CD8-positive, alpha-beta memory T cell (primary cell): ENCODE data around the gene PRLHR. TPM values are rescaled to one million over a fixed set of nuclear protein-coding genes. Genes with fewer than 3 reads are reported as not detected.
A peak's percentile ranks its signal among the peaks of the same experiment; 100 is the strongest.

ENCODE experiments used
- CTCF ChIA-PET: fragments of 350-600 bp; sonication (Branson Sonifier 250); formaldehyde crosslinking; loops from one replicate; lab custom pipeline; 2021; ENCODE audit warnings: antibody characterized with exemption; lab: Charles Lee
- POLR2A ChIA-PET: fragments of 350-600 bp; sonication (Branson Sonifier 250); formaldehyde crosslinking; loops from one replicate; lab custom pipeline; 2021; ENCODE audit warnings: antibody characterized with exemption; lab: Charles Lee
- DNase-seq, 5 donors: peaks; one replicate each; pipeline versions ENCODE4 v3.0.0 to v3.0.0-alpha.2; 2020 to 2022; ENCODE audit warnings: mixed read lengths in 1 of 5
- H3K27ac ChIP-seq: one replicate; pipeline ENCODE4 v1.7.0; 2013; ENCODE audit warnings: low read depth, mild to moderate bottlenecking, low read length, moderate library complexity
- H3K27me3 ChIP-seq: 2 replicates; pipeline ENCODE4 v1.7.0; 2013; ENCODE audit warnings: low read length, mild to moderate bottlenecking; ENCODE audit not compliant: insufficient read depth, poor library complexity, severe bottlenecking
- H3K36me3 ChIP-seq: 2 replicates; pipeline ENCODE4 v1.7.0; 2013; ENCODE audit warnings: mild to moderate bottlenecking, low read length, moderate library complexity; ENCODE audit not compliant: insufficient read depth
- H3K4me1 ChIP-seq: 2 replicates; pipeline ENCODE4 v1.7.0; 2013; ENCODE audit warnings: mild to moderate bottlenecking, low read length, moderate library complexity; ENCODE audit not compliant: insufficient read depth
- H3K4me3 ChIP-seq: 2 replicates; pipeline ENCODE4 v1.7.0; 2013; ENCODE audit warnings: mild to moderate bottlenecking, low read length
- H3K9me3 ChIP-seq: 2 replicates; pipeline ENCODE4 v1.7.0; 2013; ENCODE audit warnings: mild to moderate bottlenecking, low read length
- H3K27ac Mint-ChIP-seq, 8 donors: one replicate each; pipeline ENCODE4 v1.8.0; 2020 to 2021; ENCODE audit warnings: mixed read lengths in 8 of 8, mild to moderate bottlenecking in 6 of 8, inconsistent platforms in 3 of 8, moderate library complexity in 3 of 8
- H3K27me3 Mint-ChIP-seq, 2 donors: one replicate each; pipeline ENCODE4 v1.8.0; 2020 to 2021; ENCODE audit warnings: mixed read lengths in 2 of 2, mild to moderate bottlenecking in 1 of 2, moderate library complexity in 1 of 2
- H3K36me3 Mint-ChIP-seq, 3 donors: one replicate each; pipeline ENCODE4 v1.8.0; 2020 to 2021; ENCODE audit warnings: mixed read lengths in 3 of 3, inconsistent platforms in 1 of 3, mild to moderate bottlenecking in 1 of 3
- H3K4me1 Mint-ChIP-seq, 3 donors: one replicate each; pipeline ENCODE4 v1.8.0; 2020 to 2021; ENCODE audit warnings: mixed read lengths in 3 of 3, inconsistent platforms in 1 of 3, mild to moderate bottlenecking in 1 of 3
- H3K4me3 Mint-ChIP-seq, 7 donors: one replicate each; pipeline ENCODE4 v1.8.0; 2020 to 2021; ENCODE audit warnings: mixed read lengths in 7 of 7, mild to moderate bottlenecking in 6 of 7, moderate library complexity in 4 of 7, inconsistent platforms in 2 of 7
- H3K9me3 Mint-ChIP-seq, 5 donors: one replicate each; pipeline ENCODE4 v1.8.0; 2020 to 2022; ENCODE audit warnings: mixed read lengths in 5 of 5, mild to moderate bottlenecking in 3 of 5, moderate library complexity in 2 of 5, inconsistent platforms in 1 of 5
- polyA plus RNA-seq: library from polyadenylated mRNA; unstranded; fragments of 300-500 nt; fragmentation: Illumina TruSeq; gene quantifications from one replicate; pipeline ENCODE4 v1.2.3, GENCODE V29; 2021
- total RNA-seq, 2 experiments: library from RNA; stranded (reverse); gene quantifications; one replicate each; pipeline ENCODE4 v1.2.3, GENCODE V29; 2021

Gene PRLHR
- total RNA-seq (not detected), polyA plus RNA-seq (not detected)

DNA sequence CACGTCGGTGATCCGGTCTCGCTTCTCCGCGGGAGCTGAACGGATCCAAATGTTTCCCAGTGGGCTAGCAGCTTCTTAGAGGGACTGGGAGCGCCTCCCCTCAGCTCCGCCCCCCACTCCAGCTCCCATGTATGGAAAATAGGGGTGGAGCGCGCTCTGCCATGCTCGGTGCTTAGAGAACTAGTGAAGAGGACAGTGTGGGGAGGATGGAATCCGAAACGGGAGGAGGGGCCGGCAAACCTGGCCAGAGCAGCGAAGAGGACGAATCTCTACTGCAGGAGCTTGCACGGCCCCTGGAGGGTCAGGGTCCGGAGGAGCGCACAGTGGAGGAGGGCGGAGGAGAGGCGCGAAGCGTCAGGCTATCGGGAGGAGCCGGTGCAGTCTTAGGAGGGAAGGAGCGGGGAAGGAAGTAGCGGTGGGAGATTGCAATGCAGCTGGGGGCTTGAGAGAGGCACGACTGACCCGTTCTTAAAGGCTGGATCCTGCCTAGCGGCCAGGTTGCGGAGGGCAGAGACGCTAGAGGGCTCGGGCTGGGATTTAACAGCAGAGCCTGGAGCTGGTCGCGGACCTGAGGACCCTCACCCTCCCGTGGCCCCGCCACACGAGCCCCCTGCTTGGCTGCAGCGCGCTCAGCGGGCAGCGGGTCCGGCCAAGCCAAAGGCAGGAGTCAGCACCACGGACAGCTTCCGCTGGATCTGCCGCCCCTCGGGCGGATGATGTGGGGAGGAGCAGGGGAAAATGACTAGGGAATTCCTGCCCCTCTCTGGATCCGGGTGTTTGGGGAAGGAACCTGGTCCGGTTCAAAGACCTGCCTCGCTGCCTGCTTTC is at the start of gene PRLHR:
Gene PRLHR, minus strand, starts transcription at position 51 of the 828 bp plus-strand sequence. CDS start 404 bp downstream, outside the sequence.
- peak within 1 kb of the TSS in 2 of 8 donors; percentile 61 to 62 for H3K27ac Mint-ChIP-seq
- peaks cover 0 to 6% (median 0%) of the 10 kb centered on the region in 5 donors for H3K9me3 Mint-ChIP-seq
- Histone ChIP-seq H3K36me3 (no peaks in the 10 kb centered on the region), H3K4me1 (no peaks in the 10 kb centered on the region), H3K27me3 (peaks cover 16% of the 10 kb centered on the region), H3K9me3 (no peaks in the 10 kb centered on the region), H3K4me3 (no peak within 1 kb of the TSS), H3K27ac (no peak within 1 kb of the TSS)
- peak within 1 kb of the TSS in 2 of 7 donors; percentile 19 to 37 for H3K4me3 Mint-ChIP-seq
- peaks cover 15 to 16% (median 15%) of the 10 kb centered on the region in 3 donors for H3K4me1 Mint-ChIP-seq
- no peak for DNase-seq
- ChIA-PET POLR2A (no interaction called here), CTCF (no interaction called here)
- H3K27me3 Mint-ChIP-seq = peaks cover 58 to 79% of the 10 kb centered on the region in 2 donors
- H3K36me3 Mint-ChIP-seq = no peaks in the 10 kb centered on the region

- Histone ChIP-seq H3K4me1 (no peaks in the 10 kb centered on the region), H3K9me3 (no peaks in the 10 kb centered on the region), H3K27me3 (no peaks in the 10 kb centered on the region), H3K27ac (no peak overlapping the region), H3K36me3 (no peaks in the 10 kb centered on the region), H3K4me3 (no peak overlapping the region)
- no peaks in the 10 kb centered on the region for H3K4me1 Mint-ChIP-seq
- H3K27ac Mint-ChIP-seq = no peak overlapping the region
- H3K36me3 Mint-ChIP-seq = peaks cover 0 to 4% (median 0%) of the 10 kb centered on the region in 3 donors
- peaks cover 9 to 15% of the 10 kb centered on the region in 2 donors for H3K27me3 Mint-ChIP-seq
- POLR2A ChIA-PET = no interaction called here
- H3K9me3 Mint-ChIP-seq = peaks cover 0 to 15% (median 8%) of the 10 kb centered on the region in 5 donors
- CTCF ChIA-PET = interaction anchor here (1.6 kb wide), 1 partner anchor 10 kb away, joined by 4 read pairs; no protein-coding TSS in a partner anchor
- DNase-seq = no peak
- H3K4me3 Mint-ChIP-seq = no peak overlapping the region
Observed at GRCh38 chr10:118642228-118642627, 46.8 kb upstream of the PRLHR start.

GRCh38 chr10:118638680-118639079 is 43.2 kb upstream of the PRLHR start:
- H3K27me3 ChIP-seq = no peaks in the 10 kb centered on the region
- no peak overlapping the region for H3K4me3 Mint-ChIP-seq
- no peak for DNase-seq
- no peaks in the 10 kb centered on the region for H3K4me1 ChIP-seq
- no peak overlapping the region for H3K27ac ChIP-seq
- POLR2A ChIA-PET = no interaction called here
- no peak overlapping the region for H3K4me3 ChIP-seq
- CTCF ChIA-PET = no interaction called here
- peaks cover 0 to 15% (median 8%) of the 10 kb centered on the region in 5 donors for H3K9me3 Mint-ChIP-seq
- peaks cover 14 to 15% of the 10 kb centered on the region in 2 donors for H3K27me3 Mint-ChIP-seq
- peaks cover 0 to 4% (median 0%) of the 10 kb centered on the region in 3 donors for H3K36me3 Mint-ChIP-seq
- H3K27ac Mint-ChIP-seq = no peak overlapping the region
- H3K36me3 ChIP-seq = no peaks in the 10 kb centered on the region
- H3K4me1 Mint-ChIP-seq = no peaks in the 10 kb centered on the region
- no peaks in the 10 kb centered on the region for H3K9me3 ChIP-seq

- Mint-ChIP-seq H3K4me3 (no peak overlapping the region), H3K9me3 (peaks cover 0 to 10% (median 5%) of the 10 kb centered on the region in 5 donors), H3K27ac (peak overlapping the region in 1 of 8 donors; percentile 58), H3K36me3 (peaks cover 0 to 4% (median 0%) of the 10 kb centered on the region in 3 donors), H3K27me3 (peaks cover 20 to 28% of the 10 kb centered on the region in 2 donors), H3K4me1 (no peaks in the 10 kb centered on the region)
- Histone ChIP-seq H3K27ac (no peak overlapping the region), H3K4me1 (no peaks in the 10 kb centered on the region), H3K36me3 (no peaks in the 10 kb centered on the region), H3K27me3 (no peaks in the 10 kb centered on the region), H3K4me3 (no peak overlapping the region), H3K9me3 (no peaks in the 10 kb centered on the region)
- no peak for DNase-seq
- ChIA-PET CTCF (interaction anchor here (1.4 kb wide), 1 partner anchor 67 kb away, joined by 3 read pairs; no protein-coding TSS in a partner anchor), POLR2A (no interaction called here)
Observed at GRCh38 chr10:118635674-118636402, 40.4 kb upstream of the PRLHR start.

DNA sequence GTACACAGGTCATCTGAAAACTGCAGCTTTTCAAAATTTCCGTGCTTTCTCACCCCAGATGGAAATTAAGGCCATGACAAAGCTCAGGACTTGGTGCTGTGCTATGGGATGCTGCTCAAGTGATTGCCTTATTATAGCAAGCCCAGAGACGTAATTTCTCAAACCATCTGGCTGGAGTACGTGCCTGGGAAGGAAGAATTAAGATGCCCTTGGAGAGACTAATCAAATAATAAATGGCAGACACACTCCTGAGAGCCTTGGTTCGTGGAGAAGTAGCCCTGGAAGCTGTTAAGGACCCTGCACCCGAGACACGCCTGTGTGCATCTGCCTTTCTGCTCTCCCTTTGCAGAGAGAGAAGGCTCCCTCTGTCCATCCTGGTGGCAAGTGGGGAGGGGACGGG is 38.3 kb upstream of the PRLHR start:
- H3K9me3 Mint-ChIP-seq = no peaks in the 10 kb centered on the region
- H3K27ac ChIP-seq = no peak overlapping the region
- no peaks in the 10 kb centered on the region for H3K4me1 ChIP-seq
- no peak overlapping the region for H3K4me3 Mint-ChIP-seq
- no peaks in the 10 kb centered on the region for H3K27me3 ChIP-seq
- CTCF ChIA-PET = interaction anchor here (0.6 kb wide), 1 partner anchor 52 kb away, joined by 3 read pairs; no protein-coding TSS in a partner anchor
- no peaks in the 10 kb centered on the region for H3K9me3 ChIP-seq
- peaks cover 17 to 42% of the 10 kb centered on the region in 2 donors for H3K27me3 Mint-ChIP-seq
- no peaks in the 10 kb centered on the region for H3K36me3 ChIP-seq
- no peak overlapping the region for H3K4me3 ChIP-seq
- no peak overlapping the region for H3K27ac Mint-ChIP-seq
- H3K36me3 Mint-ChIP-seq = no peaks in the 10 kb centered on the region
- POLR2A ChIA-PET = no interaction called here
- H3K4me1 Mint-ChIP-seq = no peaks in the 10 kb centered on the region
- DNase-seq = no peak

DNA sequence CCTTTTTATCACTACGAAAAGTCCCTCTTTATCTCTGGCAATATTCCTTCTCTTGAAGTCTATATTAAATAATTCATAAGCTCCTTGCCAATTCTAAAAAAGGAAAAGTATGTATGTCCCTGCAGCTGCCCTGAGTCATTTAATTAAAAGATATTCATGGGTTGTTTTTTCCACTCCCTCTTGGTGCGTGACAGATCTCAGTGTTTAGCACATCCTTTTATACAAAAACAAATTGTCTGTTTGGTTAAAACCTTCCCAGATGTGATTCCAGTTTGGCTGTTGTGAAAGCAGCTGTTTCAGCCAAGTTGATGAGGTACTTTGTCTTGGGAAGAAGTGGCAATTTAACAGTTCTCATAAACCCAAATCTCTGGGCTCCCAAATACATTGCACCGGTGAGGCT is 33.8 kb upstream of the PRLHR start:
- peaks cover 26 to 44% of the 10 kb centered on the region in 2 donors for H3K27me3 Mint-ChIP-seq
- Histone ChIP-seq H3K27ac (no peak overlapping the region), H3K9me3 (no peaks in the 10 kb centered on the region), H3K4me3 (no peak overlapping the region), H3K4me1 (no peaks in the 10 kb centered on the region), H3K36me3 (no peaks in the 10 kb centered on the region), H3K27me3 (no peaks in the 10 kb centered on the region)
- CTCF ChIA-PET = no interaction called here
- H3K27ac Mint-ChIP-seq = no peak overlapping the region
- H3K36me3 Mint-ChIP-seq = no peaks in the 10 kb centered on the region
- no peaks in the 10 kb centered on the region for H3K4me1 Mint-ChIP-seq
- no peak for DNase-seq
- H3K4me3 Mint-ChIP-seq = no peak overlapping the region
- H3K9me3 Mint-ChIP-seq = no peaks in the 10 kb centered on the region
- POLR2A ChIA-PET = no interaction called here

DNA sequence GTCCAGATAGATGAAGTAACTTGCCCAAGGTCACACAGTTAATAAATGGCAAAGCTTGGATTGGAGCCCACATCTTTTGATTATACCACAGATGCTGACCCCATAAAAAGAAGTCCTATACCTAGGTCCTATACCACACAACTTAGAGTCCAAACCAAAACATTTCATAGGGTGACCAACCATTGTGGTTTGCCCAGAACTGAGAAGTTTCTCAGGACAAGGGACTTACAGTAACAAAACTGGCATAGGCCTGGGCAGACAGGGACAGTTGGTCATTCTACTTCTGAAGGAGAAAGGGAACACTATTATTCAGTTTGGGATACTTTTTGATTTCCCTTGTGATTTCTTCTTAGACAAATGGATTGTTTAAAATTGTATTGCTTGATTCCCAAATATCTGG is 32.9 kb upstream of the PRLHR start:
- POLR2A ChIA-PET = no interaction called here
- H3K27ac ChIP-seq = no peak overlapping the region
- H3K4me1 ChIP-seq = no peaks in the 10 kb centered on the region
- Mint-ChIP-seq H3K4me1 (no peaks in the 10 kb centered on the region), H3K27me3 (peaks cover 29 to 46% of the 10 kb centered on the region in 2 donors), H3K4me3 (no peak overlapping the region), H3K9me3 (no peaks in the 10 kb centered on the region), H3K27ac (no peak overlapping the region), H3K36me3 (no peaks in the 10 kb centered on the region)
- CTCF ChIA-PET = no interaction called here
- no peak for DNase-seq
- H3K9me3 ChIP-seq = no peaks in the 10 kb centered on the region
- no peak overlapping the region for H3K4me3 ChIP-seq
- no peaks in the 10 kb centered on the region for H3K27me3 ChIP-seq
- no peaks in the 10 kb centered on the region for H3K36me3 ChIP-seq

DNA sequence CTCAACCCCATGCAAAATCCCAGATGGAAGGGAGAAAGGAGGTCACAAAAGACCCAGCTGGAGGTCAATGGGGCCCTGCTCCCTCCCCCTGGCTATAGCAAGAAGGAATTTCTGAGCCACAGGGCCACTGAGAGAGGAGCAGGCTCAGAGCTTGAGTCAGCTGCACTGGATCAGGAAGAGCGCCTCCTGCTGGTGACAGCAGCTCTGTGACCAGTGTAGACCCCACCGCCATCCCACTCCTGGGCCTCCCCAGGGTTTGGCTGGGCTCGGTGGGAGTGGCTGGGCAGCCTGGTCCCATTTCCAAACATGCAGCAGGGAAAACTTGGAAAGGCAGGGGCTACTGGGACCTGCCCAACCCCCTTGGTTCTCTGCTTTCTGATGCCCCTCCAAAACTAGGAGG is 31.5 kb upstream of the PRLHR start:
- H3K27ac Mint-ChIP-seq = no peak overlapping the region
- H3K4me3 Mint-ChIP-seq = no peak overlapping the region

More for the DNA sequence above, 31.5 kb upstream of the PRLHR start:
- H3K9me3 Mint-ChIP-seq = no peaks in the 10 kb centered on the region
- H3K9me3 ChIP-seq = no peaks in the 10 kb centered on the region
- ChIA-PET POLR2A (no interaction called here), CTCF (interaction anchor here (0.9 kb wide), 1 partner anchor 96 kb away, joined by 3 read pairs; no protein-coding TSS in a partner anchor)
- H3K4me1 Mint-ChIP-seq = peaks cover 0 to 1% (median under 1%) of the 10 kb centered on the region in 3 donors
- no peaks in the 10 kb centered on the region for H3K27me3 ChIP-seq
- H3K4me1 ChIP-seq = peaks cover 2% of the 10 kb centered on the region
- DNase-seq = no peak
- H3K36me3 ChIP-seq = no peaks in the 10 kb centered on the region
- no peak overlapping the region for H3K4me3 ChIP-seq
- H3K27me3 Mint-ChIP-seq = peaks cover 33 to 41% of the 10 kb centered on the region in 2 donors
- no peaks in the 10 kb centered on the region for H3K36me3 Mint-ChIP-seq
- no peak overlapping the region for H3K27ac ChIP-seq
